Fibroblast of pulmonary artery (primary cell): ENCODE data around the gene THSD7A.

Source experiments
- DNase-seq: peaks from one replicate; pipeline ENCODE4 v3.0.0-alpha.2; 2010; ENCODE audit warnings: low read depth
- H3K4me3 ChIP-seq: replicated peaks from 2 replicates; pipeline ENCODE4 v1.5.1; 2011; ENCODE audit warnings: low read depth, mild to moderate bottlenecking, control low read depth, low read length, moderate library complexity
- CTCF ChIP-seq: IDR thresholded peaks from 2 replicates; pipeline ENCODE4 v1.5.1; 2011; ENCODE audit warnings: mild to moderate bottlenecking, control low read depth, low read length, inconsistent platforms; ENCODE audit errors: missing control alignments

THSD7A gene

GRCh38 chr7:11788568-11788967, 43.4 kb downstream of the THSD7A start:
- H3K4me3 ChIP-seq, result no peak overlapping the region
- no peak for DNase-seq
- no peak for TF ChIP-seq CTCF

DNA sequence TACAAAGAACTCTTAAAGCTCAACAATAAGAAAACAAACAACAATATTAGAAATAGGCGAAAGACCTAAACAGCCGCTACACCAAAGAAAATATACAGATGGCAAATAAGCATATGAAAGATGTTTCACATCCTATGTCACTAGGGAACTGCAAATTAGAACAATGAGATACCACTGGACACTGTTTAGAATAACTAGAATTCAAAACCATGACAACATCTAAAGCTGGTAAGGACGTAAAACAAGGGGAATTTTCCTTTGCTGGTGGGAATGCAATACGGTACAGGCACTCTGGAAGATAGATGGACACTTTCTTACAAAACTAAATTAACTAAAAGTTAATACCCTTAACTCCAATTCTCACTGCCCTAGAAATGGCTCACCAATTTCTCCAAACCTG, 44.5 kb downstream of the THSD7A start:
- DNase-seq, result no peak
- TF ChIP-seq CTCF, result no peak
- no peak overlapping the region for H3K4me3 ChIP-seq

DNA sequence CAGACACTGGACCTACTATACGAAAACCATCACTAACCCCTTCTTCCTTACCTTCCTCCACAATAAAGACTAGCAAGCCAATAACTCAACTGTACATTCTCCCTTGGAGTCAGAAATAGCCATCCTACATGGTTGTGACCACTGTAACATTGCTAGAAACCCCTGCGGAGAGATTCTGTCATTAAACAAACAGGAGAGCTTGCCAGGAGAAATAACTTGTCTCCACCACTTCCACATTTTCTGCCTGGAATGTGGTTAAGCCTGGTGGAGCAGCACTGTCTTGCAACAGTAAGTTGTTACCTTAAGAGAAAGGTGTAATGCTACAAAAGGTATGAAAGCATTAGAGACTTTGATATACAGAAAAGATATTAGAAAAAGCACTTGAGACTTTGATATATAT, 45.8 kb downstream of the THSD7A start:
- no peak overlapping the region for H3K4me3 ChIP-seq
- no peak for TF ChIP-seq CTCF
- peak; percentile 28 for DNase-seq

GRCh38 chr7:11784769-11785536, 47.0 kb downstream of the THSD7A start:
- TF ChIP-seq CTCF, result no peak
- DNase-seq, result no peak
- H3K4me3 ChIP-seq, result no peak overlapping the region

DNA sequence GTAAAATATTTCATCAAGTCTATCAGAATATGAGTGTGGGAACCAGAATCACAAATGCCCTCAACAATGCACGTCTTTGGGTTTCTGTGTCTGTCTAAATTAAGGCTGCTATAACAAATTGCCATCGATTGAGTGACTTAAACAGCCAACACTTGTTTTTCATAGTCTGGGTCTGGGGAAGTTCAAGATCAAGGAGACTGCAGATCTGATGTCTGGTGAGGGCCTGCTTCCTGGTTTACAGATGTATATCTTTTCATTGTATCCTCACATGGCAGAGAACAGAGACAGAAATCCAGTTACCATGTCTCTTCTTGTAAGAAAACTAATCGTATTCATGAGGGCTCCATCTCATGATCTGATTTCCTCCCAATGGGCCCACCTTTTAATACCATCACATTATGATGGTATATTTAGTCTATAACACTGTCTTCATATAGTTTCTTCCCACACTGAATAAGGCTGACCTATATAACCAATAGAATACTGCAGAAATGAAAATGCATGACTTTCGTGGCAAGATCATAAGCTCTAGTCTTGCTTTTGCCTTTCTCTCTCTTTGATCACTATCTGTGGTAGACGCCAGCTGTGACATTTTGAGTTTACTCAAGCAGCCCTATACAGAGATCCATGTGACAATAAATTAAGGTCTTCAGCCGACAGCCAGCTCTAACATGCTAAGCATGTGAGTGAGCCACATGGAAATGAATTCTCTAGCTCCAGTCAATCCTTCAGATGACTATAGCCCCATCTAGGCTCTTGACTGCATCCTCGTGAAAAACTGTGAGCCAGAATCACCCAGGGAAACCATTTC, 51.9 kb downstream of the THSD7A start:
- no peak for DNase-seq
- H3K4me3 ChIP-seq, result no peak overlapping the region
- no peak for TF ChIP-seq CTCF

DNA sequence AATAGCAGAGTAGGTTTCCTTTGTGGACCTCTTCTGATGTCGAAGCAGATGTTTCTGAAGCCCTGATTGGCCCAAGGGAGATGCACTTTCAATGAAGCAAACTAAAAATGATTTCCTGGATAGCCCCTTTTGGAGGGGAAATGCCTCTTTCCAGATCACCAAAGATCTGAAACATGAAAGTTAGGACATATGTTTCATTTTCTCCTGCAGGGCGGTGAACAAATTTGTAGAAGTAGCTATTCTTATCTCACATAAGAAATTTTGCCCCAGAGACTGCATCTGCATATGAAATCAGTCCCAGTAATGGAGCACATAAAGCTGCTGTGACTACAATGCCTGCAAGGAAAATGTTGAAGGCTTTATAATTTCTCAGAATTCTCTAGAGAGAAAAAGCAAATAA, 56.0 kb downstream of the THSD7A start:
- DNase-seq, result no peak
- no peak for TF ChIP-seq CTCF
- no peak overlapping the region for H3K4me3 ChIP-seq

- DNase-seq, result no peak
- H3K4me3 ChIP-seq, result no peak overlapping the region
- TF ChIP-seq CTCF, result no peak
These were observed 56.6 kb downstream of the THSD7A start for GRCh38 chr7:11775401-11775800.
